Activated T-helper 1 cell treated with Interleukin-2 at 50 U/mL for 16 hours (primary cell): ENCODE results near the gene WSCD1.

Source experiments
- DNase-seq: peaks from one replicate; pipeline ENCODE4 v3.0.0-alpha.2; 2020; ENCODE audit warnings: low read depth

Gene WSCD1

GRCh38 chr17:6085812-6086211, 15.6 kb downstream of the WSCD1 start:
- DNase-seq: no peak

GRCh38 chr17:6086603-6087400, 16.6 kb downstream of the WSCD1 start:
- no peak for DNase-seq

GRCh38 chr17:6088141-6088540, 18.0 kb downstream of the WSCD1 start:
- DNase-seq: no peak

- no peak for DNase-seq
These were observed 20.1 kb downstream of the WSCD1 start for GRCh38 chr17:6090253-6090652.

- DNase-seq: no peak
These were observed 22.2 kb downstream of the WSCD1 start for GRCh38 chr17:6092182-6092902.

GRCh38 chr17:6092903-6093468, 22.8 kb downstream of the WSCD1 start:
- DNase-seq: no peak

GRCh38 chr17:6094453-6094852, 24.3 kb downstream of the WSCD1 start:
- DNase-seq: no peak

GRCh38 chr17:6094926-6095325, 24.7 kb downstream of the WSCD1 start:
- no peak for DNase-seq

- DNase-seq: no peak
These were observed 25.3 kb downstream of the WSCD1 start for GRCh38 chr17:6095501-6095900.

- DNase-seq: no peak
These were observed 26.2 kb downstream of the WSCD1 start for GRCh38 chr17:6096201-6097004.

- no peak for DNase-seq
These were observed 26.8 kb downstream of the WSCD1 start for GRCh38 chr17:6097005-6097279.

GRCh38 chr17:6098050-6098822, 28.1 kb downstream of the WSCD1 start:
- no peak for DNase-seq

GRCh38 chr17:6098823-6099180, 28.6 kb downstream of the WSCD1 start:
- no peak for DNase-seq

- no peak for DNase-seq
These were observed 29.3 kb downstream of the WSCD1 start for GRCh38 chr17:6099492-6099891.

GRCh38 chr17:6100146-6100545, 30.0 kb downstream of the WSCD1 start:
- DNase-seq: no peak

- DNase-seq: no peak
These were observed 30.8 kb downstream of the WSCD1 start for GRCh38 chr17:6100891-6101500.

GRCh38 chr17:6101706-6102105, 31.5 kb downstream of the WSCD1 start:
- DNase-seq: no peak

- DNase-seq: no peak
These were observed 32.4 kb downstream of the WSCD1 start for GRCh38 chr17:6102615-6103014.

GRCh38 chr17:6104956-6105648, 34.9 kb downstream of the WSCD1 start:
- DNase-seq: no peak

- DNase-seq: no peak
These were observed 35.4 kb downstream of the WSCD1 start for GRCh38 chr17:6105649-6106007.

GRCh38 chr17:6106212-6106611, 36.0 kb downstream of the WSCD1 start:
- no peak for DNase-seq
